Glutamatergic neuron (in vitro differentiated cells): ENCODE measurements around the gene PCDHGA9. TPM values are rescaled to one million over a fixed set of nuclear protein-coding genes. Genes with fewer than 3 reads are reported as not detected.

Source experiments
- DNase-seq: peaks from one replicate; pipeline ENCODE4 v3.0.0; 2022
- H3K27ac Mint-ChIP-seq: one replicate; pipeline ENCODE4 v1.8.0; 2020; ENCODE audit warnings: mild to moderate bottlenecking, mixed read lengths, inconsistent platforms; ENCODE audit not compliant: unreplicated experiment
- H3K27me3 Mint-ChIP-seq: one replicate; pipeline ENCODE4 v1.8.0; 2020; ENCODE audit warnings: mild to moderate bottlenecking, moderate library complexity, mixed read lengths, inconsistent platforms; ENCODE audit not compliant: unreplicated experiment
- H3K36me3 Mint-ChIP-seq: one replicate; pipeline ENCODE4 v1.8.0; 2020; ENCODE audit warnings: mild to moderate bottlenecking, mixed read lengths, inconsistent platforms; ENCODE audit not compliant: unreplicated experiment
- H3K4me1 Mint-ChIP-seq: one replicate; pipeline ENCODE4 v1.8.0; 2020; ENCODE audit warnings: mild to moderate bottlenecking, low read depth, mixed read lengths, inconsistent platforms; ENCODE audit not compliant: unreplicated experiment
- H3K4me3 Mint-ChIP-seq: one replicate; pipeline ENCODE4 v1.8.0; 2020; ENCODE audit warnings: mild to moderate bottlenecking, mixed read lengths, inconsistent platforms; ENCODE audit not compliant: unreplicated experiment
- H3K9me3 Mint-ChIP-seq: one replicate; pipeline ENCODE4 v1.8.0; 2020; ENCODE audit warnings: mild to moderate bottlenecking, moderate library complexity, mixed read lengths, inconsistent platforms; ENCODE audit not compliant: unreplicated experiment
- CTCF ChIP-seq: fragments of 200-600 bp; sonication (generic); IDR thresholded peaks from one replicate; pipeline ENCODE4 v1.5.0; 2021; ENCODE audit not compliant: partially characterized antibody, unreplicated experiment
- total RNA-seq: library from RNA; stranded (reverse); fragmentation: NEBNext Ultra II Directional; extraction: Animal tissue kit (Norgen Biotek cat#: 25700); gene quantifications from one replicate; pipeline ENCODE4 v1.2.1, GENCODE V29; 2021; ENCODE audit not compliant: unreplicated experiment

The PCDHGA9 gene
- total RNA-seq, 1 donor from 2014 or later, result 5.5 TPM

- Mint-ChIP-seq H3K4me1 (no peaks in the 10 kb centered on the region), H3K4me3 (no peak overlapping the region), H3K27ac (no peak overlapping the region), H3K27me3 (peaks cover 4% of the 10 kb centered on the region), H3K9me3 (peaks cover 20% of the 10 kb centered on the region), H3K36me3 (peaks cover 46% of the 10 kb centered on the region)
- TF ChIP-seq CTCF, result no peak
- DNase-seq, result no peak
Observed at GRCh38 chr5:141437221-141437620, 34.6 kb downstream of the PCDHGA9 start.

- Mint-ChIP-seq H3K27ac (no peak overlapping the region), H3K4me3 (no peak overlapping the region), H3K9me3 (peaks cover 12% of the 10 kb centered on the region), H3K36me3 (peaks cover 39% of the 10 kb centered on the region), H3K27me3 (peaks cover 4% of the 10 kb centered on the region), H3K4me1 (no peaks in the 10 kb centered on the region)
- DNase-seq, result no peak
- no peak for TF ChIP-seq CTCF
Observed at GRCh38 chr5:141439411-141440141, 37.0 kb downstream of the PCDHGA9 start.

- H3K27ac Mint-ChIP-seq, result no peak overlapping the region
Observed at GRCh38 chr5:141440341-141440740, 37.8 kb downstream of the PCDHGA9 start.

GRCh38 chr5:141441571-141442170 lies 39.1 kb downstream of the PCDHGA9 start:
- Mint-ChIP-seq H3K4me3 (no peak overlapping the region), H3K27ac (no peak overlapping the region)
- TF ChIP-seq CTCF, result no peak

More at GRCh38 chr5:141440341-141440740, 37.8 kb downstream of the PCDHGA9 start:
- TF ChIP-seq CTCF, result no peak
- peaks cover 4% of the 10 kb centered on the region for H3K27me3 Mint-ChIP-seq
- no peak for DNase-seq
- H3K36me3 Mint-ChIP-seq, result peaks cover 41% of the 10 kb centered on the region
- H3K4me3 Mint-ChIP-seq, result no peak overlapping the region
- no peaks in the 10 kb centered on the region for H3K4me1 Mint-ChIP-seq
- H3K9me3 Mint-ChIP-seq, result peaks cover 12% of the 10 kb centered on the region

More at GRCh38 chr5:141441571-141442170, 39.1 kb downstream of the PCDHGA9 start:
- Mint-ChIP-seq H3K9me3 (peaks cover 14% of the 10 kb centered on the region), H3K36me3 (peaks cover 41% of the 10 kb centered on the region), H3K27me3 (peaks cover 4% of the 10 kb centered on the region), H3K4me1 (no peaks in the 10 kb centered on the region)
- DNase-seq, result no peak

Other genes with a start within 250 kb of the PCDHGA9 start
- 3.4 TPM for gene PCDHB7, start 230.1 kb upstream of the PCDHGA9 start, total RNA-seq
- 19.8 TPM for gene PCDHB8, start 225.0 kb upstream of the PCDHGA9 start, total RNA-seq
- 20.1 TPM for gene PCDHB16, start 220.4 kb upstream of the PCDHGA9 start, total RNA-seq
- gene PCDHB9, start 215.6 kb upstream of the PCDHGA9 start, total RNA-seq, result 12.2 TPM
- gene PCDHB10, start 210.4 kb upstream of the PCDHGA9 start, total RNA-seq, result 17.7 TPM
- 10.6 TPM for gene PCDHB11, start 203.2 kb upstream of the PCDHGA9 start, total RNA-seq
- gene PCDHB12, start 194.1 kb upstream of the PCDHGA9 start, total RNA-seq, result 14.4 TPM
- 12.7 TPM for gene PCDHB13, start 188.9 kb upstream of the PCDHGA9 start, total RNA-seq
- 16.5 TPM for gene PCDHB14, start 179.4 kb upstream of the PCDHGA9 start, total RNA-seq
- gene PCDHB15, start 157.4 kb upstream of the PCDHGA9 start, total RNA-seq, result 29.5 TPM
- gene SLC25A2, start 98.7 kb upstream of the PCDHGA9 start, total RNA-seq, result 1.9 TPM
- gene TAF7, start 82.0 kb upstream of the PCDHGA9 start, total RNA-seq, result 89.4 TPM
- 4.6 TPM for gene PCDHGA1, start 72.3 kb upstream of the PCDHGA9 start, total RNA-seq
- gene PCDHGA2, start 64.0 kb upstream of the PCDHGA9 start, total RNA-seq, result 3.0 TPM
- 10.4 TPM for gene PCDHGA3, start 58.9 kb upstream of the PCDHGA9 start, total RNA-seq
- 9.6 TPM for gene PCDHGB1, start 52.7 kb upstream of the PCDHGA9 start, total RNA-seq
- 8.2 TPM for gene PCDHGA4, start 47.8 kb upstream of the PCDHGA9 start, total RNA-seq
- gene PCDHGB2, start 42.8 kb upstream of the PCDHGA9 start, total RNA-seq, result 8.9 TPM
- 4.6 TPM for gene PCDHGA5, start 38.6 kb upstream of the PCDHGA9 start, total RNA-seq
- 6.2 TPM for gene PCDHGB3, start 32.5 kb upstream of the PCDHGA9 start, total RNA-seq
- 6.3 TPM for gene PCDHGA6, start 28.9 kb upstream of the PCDHGA9 start, total RNA-seq
- gene PCDHGA7, start 20.0 kb upstream of the PCDHGA9 start, total RNA-seq, result 4.2 TPM
- 40.8 TPM for gene PCDHGB4, start 15.1 kb upstream of the PCDHGA9 start, total RNA-seq
- gene PCDHGA8, start 10.1 kb upstream of the PCDHGA9 start, total RNA-seq, result 7.2 TPM
- 9.3 TPM for gene PCDHGB5, start 4.8 kb upstream of the PCDHGA9 start, total RNA-seq
- gene PCDHGB6, start 5.2 kb downstream of the PCDHGA9 start, total RNA-seq, result 59.8 TPM
- 16.6 TPM for gene PCDHGA10, start 10.2 kb downstream of the PCDHGA9 start, total RNA-seq
- gene PCDHGB7, start 14.9 kb downstream of the PCDHGA9 start, total RNA-seq, result 38.6 TPM
- gene PCDHGA11, start 18.3 kb downstream of the PCDHGA9 start, total RNA-seq, result 12.5 TPM
- 6.1 TPM for gene PCDHGA12, start 27.7 kb downstream of the PCDHGA9 start, total RNA-seq
- 40.1 TPM for gene PCDHGC3, start 73.2 kb downstream of the PCDHGA9 start, total RNA-seq
- gene PCDHGC4, start 82.3 kb downstream of the PCDHGA9 start, total RNA-seq, result 6.7 TPM
- 4.0 TPM for gene PCDHGC5, start 86.3 kb downstream of the PCDHGA9 start, total RNA-seq
- 51.6 TPM for gene DIAPH1, start 216.2 kb downstream of the PCDHGA9 start, total RNA-seq
- gene HDAC3, start 234.1 kb downstream of the PCDHGA9 start, total RNA-seq, result 81.8 TPM
- 12.6 TPM for gene RELL2, start 234.2 kb downstream of the PCDHGA9 start, total RNA-seq
- 25.8 TPM for gene FCHSD1, start 248.6 kb downstream of the PCDHGA9 start, total RNA-seq